SH-SY5Y (cell line): ENCODE measurements around the gene SLC25A42.

Source experiments
- GATA2 ChIP-seq: IDR thresholded peaks from 2 replicates; pipeline ENCODE4 v1.6.1; 2011; ENCODE audit warnings: mild to moderate bottlenecking, low read depth, low read length
- GATA3 ChIP-seq: IDR thresholded peaks from 2 replicates; pipeline ENCODE4 v1.6.1; 2011; ENCODE audit warnings: low read depth, mild to moderate bottlenecking, low read length, moderate library complexity

GRCh38 chr19:19054939-19055440 lies 8.8 kb upstream of the SLC25A42 start:
- TF ChIP-seq GATA3 (no peak), GATA2 (no peak)
